Muscle of leg (tissue), 16 donors: ENCODE data around the gene BDNF. TPM values are rescaled to one million over a fixed set of nuclear protein-coding genes. Genes with fewer than 3 reads are reported as not detected.
"Not testable (repeated sequence)": the region's sequence is repeated elsewhere in the genome, so short reads cannot be mapped to it uniquely, and the experiment has no call there.

Experiments
- DNase-seq: peaks from one replicate; pipeline ENCODE4 v3.0.0; 2013
- H3K27ac ChIP-seq: one replicate; pipeline ENCODE4 v1.5.1; 2013; ENCODE audit warnings: mild to moderate bottlenecking, low read length, control low read depth
- H3K27me3 ChIP-seq: one replicate; pipeline ENCODE4 v1.6.1; 2013; ENCODE audit warnings: low read length; ENCODE audit not compliant: control insufficient read depth, insufficient read depth
- H3K36me3 ChIP-seq: one replicate; pipeline ENCODE4 v1.6.1; 2013; ENCODE audit warnings: low read length; ENCODE audit not compliant: control insufficient read depth, insufficient read depth
- H3K4me1 ChIP-seq: one replicate; pipeline ENCODE4 v1.6.1; 2013; ENCODE audit warnings: low read length; ENCODE audit not compliant: control insufficient read depth, insufficient read depth
- H3K4me3 ChIP-seq: one replicate; pipeline ENCODE4 v1.5.1; 2013; ENCODE audit warnings: low read length, control low read depth
- H3K9me3 ChIP-seq: replicated peaks from 2 replicates; pipeline ENCODE4 v1.6.1; 2013; ENCODE audit warnings: low read depth, low read length; ENCODE audit not compliant: control insufficient read depth
- WGBS: methylation state at CpG from one replicate; pipeline ENCODE4 v1.1.5; 2013; ENCODE audit warnings: missing lambda C conversion rate; ENCODE audit not compliant: insufficient coverage; 5-methylcytosine and 5-hydroxymethylcytosine counted together
- long read RNA-seq, 11 donors: transcript quantifications; one replicate each; lab custom pipeline, GENCODE V29; 2026
- polyA plus RNA-seq, 8 donors: library from polyadenylated mRNA; unstranded; fragments of 120-200 nt; gene quantifications; one replicate each; pipeline versions ENCODE4 v1.2.1 to v1.2.3, GENCODE V29; 2013; ENCODE audit warnings: inconsistent platforms in 1 of 8, low replicate concordance in 1 of 8; ENCODE audit not compliant: insufficient read length in 8 of 8, insufficient read depth in 1 of 8
- total RNA-seq: library from RNA; stranded (reverse); fragments of 120-200 nt; gene quantifications from one replicate; pipeline ENCODE4 v1.2.4, GENCODE V29; 2013

Gene BDNF
- 1.2 TPM for total RNA-seq
- 1 to 10 TPM; 1.0 to 2.6 (median 1.7) TPM for polyA plus RNA-seq
- long read RNA-seq, donor 1, result 0 reads
- long read RNA-seq, donor 2, result 0 reads
- long read RNA-seq, donor 3, full-length matches to known transcripts, result 1 of 1 reads
- long read RNA-seq, donor 3, partial matches to known transcripts, result 0 of 1 reads
- long read RNA-seq, donor 3, other reads (novel, unspliced or antisense), result 0 of 1 reads
- long read RNA-seq, donor 4, result 0 reads
- long read RNA-seq, donor 5, full-length matches to known transcripts, result 2 of 2 reads
- long read RNA-seq, donor 5, partial matches to known transcripts, result 0 of 2 reads
- long read RNA-seq, donor 5, other reads (novel, unspliced or antisense), result 0 of 2 reads
- long read RNA-seq, donor 6, result 0 reads
- long read RNA-seq, donor 7, full-length matches to known transcripts, result 1 of 1 reads
- long read RNA-seq, donor 7, partial matches to known transcripts, result 0 of 1 reads
- long read RNA-seq, donor 7, other reads (novel, unspliced or antisense), result 0 of 1 reads
- long read RNA-seq, donor 8, result 0 reads
- long read RNA-seq, donor 9, full-length matches to known transcripts, result 1 of 1 reads
- long read RNA-seq, donor 9, partial matches to known transcripts, result 0 of 1 reads
- long read RNA-seq, donor 9, other reads (novel, unspliced or antisense), result 0 of 1 reads
- long read RNA-seq, donor 10, full-length matches to known transcripts, result 3 of 3 reads
- long read RNA-seq, donor 10, partial matches to known transcripts, result 0 of 3 reads
- long read RNA-seq, donor 10, other reads (novel, unspliced or antisense), result 0 of 3 reads
- long read RNA-seq, donor 11, full-length matches to known transcripts, result 2 of 2 reads
- long read RNA-seq, donor 11, partial matches to known transcripts, result 0 of 2 reads
- long read RNA-seq, donor 11, other reads (novel, unspliced or antisense), result 0 of 2 reads

- Histone ChIP-seq H3K36me3 (no peaks in the 10 kb centered on the region), H3K9me3 (no peaks in the 10 kb centered on the region), H3K4me3 (peak within 1 kb of the TSS; percentile 67), H3K27me3 (peaks cover 43% of the 10 kb centered on the region), H3K4me1 (peaks cover 21% of the 10 kb centered on the region), H3K27ac (peak within 1 kb of the TSS; percentile 68)
- WGBS, result under 1% methylated on average over 65 of the region's 92 CpGs
- DNase-seq, result peak; percentile 45
Observed at GRCh38 chr11:27700351-27701301, at the start of gene BDNF. Gene BDNF (minus strand): TSS chr11:27700455. CDS start chr11:27658564, 41,891 bp downstream.

GRCh38 chr11:27740362-27741013 is 40.2 kb upstream of the BDNF start:
- no peak for DNase-seq
- no peaks in the 10 kb centered on the region for H3K9me3 ChIP-seq
- 65% methylated on average over 2 of the region's 7 CpGs for WGBS

GRCh38 chr11:27735281-27735680 is 35.0 kb upstream of the BDNF start:
- no peaks in the 10 kb centered on the region for H3K9me3 ChIP-seq
- H3K36me3 ChIP-seq, result no peaks in the 10 kb centered on the region
- H3K27me3 ChIP-seq, result no peaks in the 10 kb centered on the region
- H3K4me3 ChIP-seq, result no peak overlapping the region
- DNase-seq, result no peak
- no CpG with 5 or more reads among the region's 1 CpG for WGBS
- H3K27ac ChIP-seq, result no peak overlapping the region
- H3K4me1 ChIP-seq, result no peaks in the 10 kb centered on the region

More at GRCh38 chr11:27740362-27741013, 40.2 kb upstream of the BDNF start:
- Histone ChIP-seq H3K36me3 (no peaks in the 10 kb centered on the region), H3K27me3 (no peaks in the 10 kb centered on the region), H3K4me3 (no peak overlapping the region), H3K4me1 (no peaks in the 10 kb centered on the region), H3K27ac (no peak overlapping the region)

GRCh38 chr11:27731803-27732202 is 31.5 kb upstream of the BDNF start:
- not testable (repeated sequence) for H3K36me3 ChIP-seq, H3K4me1 ChIP-seq, H3K4me3 ChIP-seq, DNase-seq, H3K27ac ChIP-seq, H3K9me3 ChIP-seq, H3K27me3 ChIP-seq
- no CpG with 5 or more reads among the region's 7 CpGs for WGBS

- no peak for DNase-seq
- no peak overlapping the region for H3K27ac ChIP-seq
- peaks cover 10% of the 10 kb centered on the region for H3K4me1 ChIP-seq
- peaks cover 15% of the 10 kb centered on the region for H3K27me3 ChIP-seq
- H3K9me3 ChIP-seq, result no peaks in the 10 kb centered on the region
- no CpG with 5 or more reads among the region's 1 CpG for WGBS
- H3K36me3 ChIP-seq, result no peaks in the 10 kb centered on the region
- H3K4me3 ChIP-seq, result no peak overlapping the region
Observed at GRCh38 chr11:27726981-27727380, 26.7 kb upstream of the BDNF start.

- no peak for DNase-seq
- H3K27ac ChIP-seq, result no peak overlapping the region
- H3K36me3 ChIP-seq, result no peaks in the 10 kb centered on the region
- H3K4me3 ChIP-seq, result no peak overlapping the region
- no peaks in the 10 kb centered on the region for H3K9me3 ChIP-seq
- H3K4me1 ChIP-seq, result peaks cover 21% of the 10 kb centered on the region
- H3K27me3 ChIP-seq, result peaks cover 46% of the 10 kb centered on the region
- WGBS, result 100% methylated on average over 1 of the region's 1 CpG
Observed at GRCh38 chr11:27723687-27724086, 23.4 kb upstream of the BDNF start.

GRCh38 chr11:27722953-27723344 is 22.7 kb upstream of the BDNF start:
- Histone ChIP-seq H3K4me3 (no peak overlapping the region), H3K4me1 (peaks cover 24% of the 10 kb centered on the region), H3K27me3 (peaks cover 54% of the 10 kb centered on the region), H3K27ac (no peak overlapping the region), H3K9me3 (no peaks in the 10 kb centered on the region), H3K36me3 (no peaks in the 10 kb centered on the region)
- WGBS, result 0% methylated on average over 12 of the region's 18 CpGs
- DNase-seq, result no peak

GRCh38 chr11:27722117-27722952 is 22.1 kb upstream of the BDNF start:
- H3K27ac ChIP-seq, result no peak overlapping the region
- no peak overlapping the region for H3K4me3 ChIP-seq
- H3K4me1 ChIP-seq, result peaks cover 24% of the 10 kb centered on the region
- peaks cover 55% of the 10 kb centered on the region for H3K27me3 ChIP-seq
- H3K9me3 ChIP-seq, result no peaks in the 10 kb centered on the region
- no peak for DNase-seq
- 1% methylated on average over 35 of the region's 60 CpGs for WGBS
- no peaks in the 10 kb centered on the region for H3K36me3 ChIP-seq
